WTC11 (cell line): ENCODE results near the gene GRIK2. TPM values are rescaled to one million over a fixed set of nuclear protein-coding genes. Genes with fewer than 3 reads are reported as not detected.

Experiments
- ATAC-seq: fragments of 200-7000 bp; cut with Tn5 transposase; 2 replicates; pipeline ENCODE4 v1.10.0; 2021; ENCODE audit warnings: mild to moderate bottlenecking, moderate library complexity
- CTCF ChIA-PET: fragments of 300-600 bp; sonication (Branson Sonifier 250); formaldehyde crosslinking; loops from one replicate; lab custom pipeline; 2021; ENCODE audit warnings: antibody characterized with exemption; lab: Charles Lee
- POLR2A ChIA-PET: fragments of 350-600 bp; sonication (Branson Sonifier 250); formaldehyde crosslinking; loops from one replicate; lab custom pipeline; 2021; ENCODE audit warnings: antibody characterized with exemption; lab: Charles Lee
- DNase-seq: peaks from one replicate; pipeline ENCODE4 v3.0.0; 2021; ENCODE audit warnings: low spot score
- H3K27ac Mint-ChIP-seq: 2 replicates; pipeline ENCODE4 v1.8.0; 2021; ENCODE audit warnings: mixed read lengths
- H3K27me3 Mint-ChIP-seq: 2 replicates; pipeline ENCODE4 v1.8.0; 2021; ENCODE audit warnings: low read depth, mild to moderate bottlenecking, moderate library complexity, mixed read lengths
- H3K36me3 Mint-ChIP-seq: 2 replicates; pipeline ENCODE4 v1.8.0; 2021; ENCODE audit warnings: mixed read lengths
- H3K4me1 Mint-ChIP-seq: 2 replicates; pipeline ENCODE4 v1.8.0; 2022; ENCODE audit warnings: mixed read lengths
- H3K4me3 Mint-ChIP-seq: 2 replicates; pipeline ENCODE4 v1.8.0; 2021; ENCODE audit warnings: mild to moderate bottlenecking, moderate library complexity, mixed read lengths
- H3K9me3 Mint-ChIP-seq: 2 replicates; pipeline ENCODE4 v1.8.0; 2021; ENCODE audit warnings: mixed read lengths
- ATF1 ChIP-seq: sonication (generic); formaldehyde crosslinking; IDR thresholded peaks from 2 replicates; pipeline ENCODE4 v1.8.1; 2023; ENCODE audit warnings: mild to moderate bottlenecking, moderate library complexity, missing genetic modification reagents
- CREB1 ChIP-seq: sonication (generic); formaldehyde crosslinking; IDR thresholded peaks from 2 replicates; pipeline ENCODE4 v1.8.0; 2023; ENCODE audit warnings: mild to moderate bottlenecking, missing genetic modification reagents
- ETV6 ChIP-seq: sonication (generic); formaldehyde crosslinking; IDR thresholded peaks from 2 replicates; pipeline ENCODE4 v1.8.1; 2022; ENCODE audit warnings: mild to moderate bottlenecking, missing genetic modification reagents
- FOXP1 ChIP-seq: sonication (generic); formaldehyde crosslinking; IDR thresholded peaks from 2 replicates; pipeline ENCODE4 v1.8.0; 2022; ENCODE audit warnings: missing genetic modification reagents, mild to moderate bottlenecking, moderate library complexity, borderline replicate concordance
- GRHL2 ChIP-seq: fragments of 250-450 bp; sonication (Bioruptor Pico); IDR thresholded peaks from 2 replicates; pipeline ENCODE4 v1.8.0; 2022; ENCODE audit warnings: mild to moderate bottlenecking, moderate library complexity; ENCODE audit not compliant: insufficient replicate concordance, severe bottlenecking
- MXD4 ChIP-seq: fragments of 250-450 bp; sonication (Bioruptor Pico); IDR thresholded peaks from 2 replicates; pipeline ENCODE4 v1.8.0; 2021; ENCODE audit warnings: mild to moderate bottlenecking, moderate library complexity, borderline replicate concordance
- MYBL2 ChIP-seq: sonication (generic); formaldehyde crosslinking; IDR thresholded peaks from 2 replicates; pipeline ENCODE4 v1.8.1; 2023; ENCODE audit warnings: mild to moderate bottlenecking, moderate library complexity, missing genetic modification reagents
- NR2C2 ChIP-seq: sonication (generic); formaldehyde crosslinking; IDR thresholded peaks from 2 replicates; pipeline ENCODE4 v1.8.0; 2022; ENCODE audit warnings: mild to moderate bottlenecking, missing genetic modification reagents
- SMAD3 ChIP-seq: sonication (generic); formaldehyde crosslinking; IDR thresholded peaks from 2 replicates; pipeline ENCODE4 v1.8.0; 2022; ENCODE audit warnings: missing genetic modification reagents, mild to moderate bottlenecking, borderline replicate concordance
- STAT6 ChIP-seq: sonication (generic); formaldehyde crosslinking; conservative IDR thresholded peaks from 2 replicates; pipeline ENCODE4 v1.8.1; 2023; ENCODE audit warnings: mild to moderate bottlenecking, low read depth, missing genetic modification reagents, moderate library complexity
- TEAD1 ChIP-seq: sonication (generic); formaldehyde crosslinking; IDR thresholded peaks from 2 replicates; pipeline ENCODE4 v1.8.0; 2022; ENCODE audit warnings: mild to moderate bottlenecking, missing genetic modification reagents
- TEAD4 ChIP-seq: sonication (generic); formaldehyde crosslinking; IDR thresholded peaks from 2 replicates; pipeline ENCODE4 v1.8.0; 2022; ENCODE audit warnings: mild to moderate bottlenecking, missing genetic modification reagents
- USF1 ChIP-seq: sonication (generic); formaldehyde crosslinking; IDR thresholded peaks from 2 replicates; pipeline ENCODE4 v1.8.0; 2022; ENCODE audit warnings: mild to moderate bottlenecking, missing genetic modification reagents
- ZBTB21 ChIP-seq: sonication (generic); formaldehyde crosslinking; IDR thresholded peaks from 2 replicates; pipeline ENCODE4 v1.8.1; 2023; ENCODE audit warnings: mild to moderate bottlenecking, missing genetic modification reagents, borderline replicate concordance
- ZNF425 ChIP-seq: fragments of 250-450 bp; sonication (Bioruptor Pico); conservative IDR thresholded peaks from 2 replicates; pipeline ENCODE4 v1.9.0; 2021; ENCODE audit warnings: mild to moderate bottlenecking
- ZNF532 ChIP-seq: fragments of 250-450 bp; sonication (Bioruptor Pico); IDR thresholded peaks from 2 replicates; pipeline ENCODE4 v1.9.0; 2021; ENCODE audit warnings: mild to moderate bottlenecking, borderline replicate concordance
- total RNA-seq: library from RNA; stranded (reverse); gene quantifications from 3 replicates; pipeline ENCODE4 v1.2.3, GENCODE V29; 2021
- TF ChIP-seq, protein P1 (sequence below): sonication (generic); formaldehyde crosslinking; IDR thresholded peaks from 2 replicates; pipeline ENCODE4 v1.8.1; 2023; ENCODE audit warnings: mild to moderate bottlenecking, moderate library complexity, missing genetic modification reagents
- TF ChIP-seq, protein P2 (sequence below): sonication (generic); formaldehyde crosslinking; conservative IDR thresholded peaks from 2 replicates; pipeline ENCODE4 v1.8.1; 2022; ENCODE audit warnings: mild to moderate bottlenecking, missing genetic modification reagents

The GRIK2 gene
- total RNA-seq, 1 experiment from 2014 or later, result 2.7 TPM

DNA sequence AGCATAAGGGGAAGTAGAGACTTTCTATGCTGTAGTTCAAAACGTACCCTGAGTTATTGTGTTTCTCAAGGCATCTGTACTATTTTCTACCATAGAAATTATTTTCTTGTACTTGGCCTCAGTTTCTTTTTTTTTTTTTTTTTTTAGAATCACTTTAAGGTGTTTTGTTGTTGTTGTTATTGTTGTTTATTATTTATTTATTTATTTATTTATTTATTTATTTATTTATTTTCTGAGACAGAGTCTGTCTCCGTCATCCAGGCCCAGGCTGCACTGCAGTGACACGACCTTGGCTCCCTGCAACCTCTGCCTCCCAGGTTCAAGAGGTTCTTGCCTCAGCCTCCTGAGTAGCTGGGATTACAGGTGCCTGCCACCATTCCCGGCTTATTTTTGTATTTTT is 179.1 kb downstream of the GRIK2 start (continued):
- TF ChIP-seq STAT6 (CRISPR knock-in tag) (no peak), FOXP1 (CRISPR knock-in tag) (no peak), ATF1 (CRISPR knock-in tag) (no peak), GRHL2 (no peak), TEAD1 (no peak), ETV6 (CRISPR knock-in tag) (no peak), TEAD4 (CRISPR knock-in tag) (no peak), ZBTB21 (CRISPR knock-in tag) (no peak), NR2C2 (no peak), MYBL2 (CRISPR knock-in tag) (no peak), USF1 (CRISPR knock-in tag) (no peak), ZNF532 (CRISPR knock-in tag) (no peak)
- TF ChIP-seq, protein P1, sequence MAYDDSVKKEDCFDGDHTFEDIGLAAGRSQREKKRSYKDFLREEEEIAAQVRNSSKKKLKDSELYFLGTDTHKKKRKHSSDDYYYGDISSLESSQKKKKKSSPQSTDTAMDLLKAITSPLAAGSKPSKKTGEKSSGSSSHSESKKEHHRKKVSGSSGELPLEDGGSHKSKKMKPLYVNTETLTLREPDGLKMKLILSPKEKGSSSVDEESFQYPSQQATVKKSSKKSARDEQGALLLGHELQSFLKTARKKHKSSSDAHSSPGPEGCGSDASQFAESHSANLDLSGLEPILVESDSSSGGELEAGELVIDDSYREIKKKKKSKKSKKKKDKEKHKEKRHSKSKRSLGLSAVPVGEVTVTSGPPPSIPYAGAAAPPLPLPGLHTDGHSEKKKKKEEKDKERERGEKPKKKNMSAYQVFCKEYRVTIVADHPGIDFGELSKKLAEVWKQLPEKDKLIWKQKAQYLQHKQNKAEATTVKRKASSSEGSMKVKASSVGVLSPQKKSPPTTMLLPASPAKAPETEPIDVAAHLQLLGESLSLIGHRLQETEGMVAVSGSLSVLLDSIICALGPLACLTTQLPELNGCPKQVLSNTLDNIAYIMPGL (CRISPR knock-in tag), result no peak
- TF ChIP-seq, protein P2, sequence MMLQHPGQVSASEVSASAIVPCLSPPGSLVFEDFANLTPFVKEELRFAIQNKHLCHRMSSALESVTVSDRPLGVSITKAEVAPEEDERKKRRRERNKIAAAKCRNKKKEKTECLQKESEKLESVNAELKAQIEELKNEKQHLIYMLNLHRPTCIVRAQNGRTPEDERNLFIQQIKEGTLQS (CRISPR knock-in tag), result no peak

DNA sequence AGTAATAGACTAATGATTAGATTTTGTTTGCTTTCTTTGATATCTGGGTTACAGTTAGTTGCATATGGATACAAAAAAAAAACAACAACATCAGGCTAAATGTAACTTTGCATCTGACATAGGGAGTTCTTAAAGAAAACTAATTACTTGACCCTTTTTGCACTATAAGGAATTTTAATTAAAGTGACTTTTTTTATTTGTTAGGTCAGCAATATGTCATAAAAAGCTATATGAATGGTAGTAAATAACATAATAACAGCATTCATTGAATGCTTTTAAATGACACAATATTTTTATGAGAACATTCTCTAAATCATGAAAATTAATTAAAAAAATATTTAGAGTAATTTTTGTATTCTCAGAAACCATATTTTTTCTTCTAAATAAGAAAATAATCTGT is 183.6 kb downstream of the GRIK2 start:
- ATAC-seq (no peak), DNase-seq (no peak)
- no peak overlapping the region for H3K27ac Mint-ChIP-seq
- ChIA-PET POLR2A (no interaction called here), CTCF (no interaction called here)
- peaks cover 12% of the 10 kb centered on the region for H3K4me1 Mint-ChIP-seq
- TF ChIP-seq SMAD3 (CRISPR knock-in tag) (no peak), ZNF425 (CRISPR knock-in tag) (no peak), MXD4 (CRISPR knock-in tag) (no peak), CREB1 (CRISPR knock-in tag) (no peak)
- H3K36me3 Mint-ChIP-seq, result no peaks in the 10 kb centered on the region
- no peaks in the 10 kb centered on the region for H3K27me3 Mint-ChIP-seq
- no peak overlapping the region for H3K4me3 Mint-ChIP-seq
- peaks cover 11% of the 10 kb centered on the region for H3K9me3 Mint-ChIP-seq
